NCI-H1930 (cell line): ENCODE measurements around the gene FARS2.
"Not testable (repeated sequence)": the region's sequence is repeated elsewhere in the genome, so short reads cannot be mapped to it uniquely, and the experiment has no call there.

ENCODE experiments used
- DNase-seq, 2 experiments: peaks; one replicate each; lab custom pipeline; 2025; lab: John Stamatoyannopoulos, UW

Gene FARS2

GRCh38 chr6:5670811-5671561 is 409.7 kb downstream of the FARS2 start:
- DNase-seq: no peak

DNA sequence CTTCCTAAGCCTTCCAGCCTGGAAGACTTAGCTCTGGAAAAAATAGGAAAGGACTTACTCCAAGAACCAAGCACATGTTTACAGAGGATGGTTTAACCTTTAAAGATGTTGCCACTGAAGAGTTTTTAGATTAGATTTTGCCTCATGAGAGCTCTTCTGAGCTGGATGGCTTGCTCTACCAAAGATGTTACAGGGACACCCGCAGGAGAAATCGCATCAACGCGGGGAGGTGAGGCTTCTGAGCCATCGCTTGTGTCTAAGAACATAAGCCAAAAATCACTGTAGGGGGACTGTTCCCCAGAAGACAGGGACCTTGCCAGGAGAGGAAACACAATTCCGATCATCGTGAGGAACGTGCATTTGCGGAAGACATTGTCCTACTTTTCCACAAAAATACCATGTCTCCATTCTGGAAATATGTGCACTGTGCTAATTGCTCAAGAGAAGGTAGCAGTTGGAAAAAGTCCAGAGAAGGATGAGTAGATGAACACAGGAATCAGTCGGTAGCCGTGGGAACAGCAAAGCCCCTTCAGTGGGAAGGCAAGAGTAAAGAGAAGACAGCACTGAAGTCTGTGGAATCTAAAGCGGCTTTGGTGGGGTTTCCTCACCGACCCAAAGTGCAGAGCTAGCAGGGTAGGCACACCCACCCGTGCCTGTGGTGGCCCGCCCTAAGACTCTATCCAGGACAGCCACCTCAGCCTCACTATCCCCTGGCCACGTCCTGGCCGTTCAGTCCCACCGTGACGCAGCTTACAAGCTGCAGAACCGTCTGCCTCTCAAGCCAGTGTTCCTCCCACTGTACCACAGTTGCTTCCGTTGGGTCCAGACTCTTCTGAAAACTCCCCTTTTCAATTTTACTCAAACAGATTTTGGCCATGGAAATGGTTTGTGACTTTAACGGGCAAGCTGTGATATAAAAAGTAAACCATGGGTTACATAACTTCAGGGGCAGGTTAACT is 410.6 kb downstream of the FARS2 start:
- no peak for DNase-seq

DNA sequence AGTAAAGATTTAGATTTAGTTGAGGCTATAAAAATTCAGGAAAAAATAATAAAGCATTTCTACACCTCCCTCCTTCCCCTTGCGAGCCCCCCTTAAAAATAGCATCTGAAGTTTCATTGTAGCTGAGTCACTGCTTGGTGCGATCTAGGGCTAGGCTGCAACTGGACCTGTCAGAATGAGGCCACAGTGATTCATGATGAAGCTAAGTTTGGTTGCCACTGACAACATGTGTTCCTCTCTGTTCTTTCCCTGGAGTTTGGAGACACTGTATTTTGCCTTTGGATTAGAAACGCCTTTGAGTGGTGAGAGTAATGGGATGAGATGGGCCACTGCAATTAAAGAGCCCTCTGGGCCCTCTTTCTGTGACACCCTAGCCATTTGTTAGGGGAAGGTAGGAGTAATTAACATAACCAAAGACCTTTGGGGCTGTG is 411.3 kb downstream of the FARS2 start:
- no peak for DNase-seq

DNA sequence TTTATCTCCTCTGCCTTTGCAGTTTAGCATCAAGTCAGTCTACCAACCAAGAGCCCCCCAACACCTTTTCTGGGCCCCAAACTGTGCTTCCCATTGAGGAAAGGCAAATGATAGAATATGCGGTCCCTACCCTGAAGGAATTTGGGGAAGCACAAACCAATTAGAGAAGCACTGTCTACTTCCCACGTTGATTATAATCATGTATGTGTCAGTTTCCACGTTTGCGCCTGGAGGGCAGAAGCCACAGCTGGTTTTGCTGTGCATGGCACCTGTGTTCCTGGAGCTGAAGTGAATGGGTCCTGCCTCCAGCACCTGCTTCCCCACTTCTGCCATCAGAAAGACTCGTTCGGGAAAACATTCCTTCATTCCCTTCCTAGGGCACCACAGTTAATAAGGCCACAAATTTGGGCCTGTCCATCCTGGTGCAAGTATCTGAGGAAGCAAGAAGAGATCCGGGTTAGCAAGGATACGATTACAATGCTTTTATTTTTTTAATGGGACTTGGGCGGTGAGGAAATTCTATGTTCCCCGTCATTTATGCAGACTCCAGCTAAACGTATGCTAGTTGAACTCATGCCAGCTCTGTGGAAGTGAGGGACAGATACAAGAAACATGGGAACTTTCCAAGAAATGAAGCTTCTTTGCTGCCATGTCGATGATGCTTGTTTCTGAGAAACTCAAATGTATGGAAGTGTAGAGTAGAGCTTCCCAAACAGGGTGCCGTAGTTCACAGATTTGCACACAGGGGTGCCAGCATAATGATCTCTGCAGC is 411.9 kb downstream of the FARS2 start:
- no peak for DNase-seq

DNA sequence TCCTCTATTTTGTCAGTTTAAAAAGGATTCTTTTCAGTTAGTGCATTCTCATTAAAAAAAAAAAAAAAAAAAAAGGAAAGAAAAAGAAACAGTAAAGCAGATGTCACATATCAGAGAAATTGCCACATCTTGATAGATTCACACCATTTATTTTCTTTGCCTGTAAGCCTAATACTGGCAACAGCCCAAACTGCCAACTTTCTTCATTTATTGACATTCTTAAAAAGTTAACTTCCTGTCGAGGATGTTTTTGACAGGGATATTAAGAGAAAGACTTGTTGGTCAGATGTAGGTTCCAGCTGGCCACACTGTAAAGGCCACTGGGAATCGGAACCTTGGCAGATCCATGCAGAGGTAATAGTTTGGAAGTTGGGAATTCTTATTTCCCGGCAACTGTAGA is 412.8 kb downstream of the FARS2 start:
- DNase-seq: no peak

GRCh38 chr6:5674721-5675120 is 413.4 kb downstream of the FARS2 start:
- no peak for DNase-seq

GRCh38 chr6:5676701-5677100 is 415.4 kb downstream of the FARS2 start:
- DNase-seq: no peak

DNA sequence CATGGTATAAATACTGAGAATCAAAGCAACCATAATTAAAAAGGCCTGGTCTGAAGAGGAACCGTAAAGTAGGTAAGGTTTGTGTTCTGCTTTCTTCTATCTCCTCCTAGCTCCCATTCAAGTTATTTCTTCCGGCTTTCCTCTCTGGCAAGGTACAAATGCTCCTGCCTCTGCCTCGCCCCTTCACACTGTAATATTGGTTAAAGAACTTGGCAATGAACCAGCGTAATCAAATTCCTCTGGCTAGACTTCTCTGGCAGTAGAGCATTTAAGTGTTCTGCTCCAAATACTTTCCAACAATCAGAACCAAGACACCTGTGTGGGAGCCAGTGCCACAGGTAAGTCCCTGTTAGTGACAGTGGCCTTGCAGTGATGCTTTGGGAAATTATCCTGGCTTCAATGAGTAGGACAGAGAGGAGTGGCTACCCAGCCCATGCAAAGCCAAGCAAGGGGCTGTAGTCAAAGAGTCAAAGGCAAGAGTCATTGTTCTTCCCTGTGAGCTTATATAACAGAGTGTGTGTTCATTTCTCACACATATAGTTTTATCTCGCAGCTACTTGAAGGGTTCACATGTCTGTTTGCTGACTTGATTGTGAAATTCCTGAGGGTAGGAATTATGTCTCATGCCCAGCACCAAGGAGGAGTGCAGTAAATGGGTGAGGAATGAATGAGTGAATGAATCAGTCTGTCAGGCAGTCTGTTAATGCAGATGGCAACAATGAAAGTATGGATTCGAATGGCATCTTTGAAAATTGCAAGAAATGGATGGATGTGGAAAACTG is 416.1 kb downstream of the FARS2 start:
- DNase-seq: no peak

DNA sequence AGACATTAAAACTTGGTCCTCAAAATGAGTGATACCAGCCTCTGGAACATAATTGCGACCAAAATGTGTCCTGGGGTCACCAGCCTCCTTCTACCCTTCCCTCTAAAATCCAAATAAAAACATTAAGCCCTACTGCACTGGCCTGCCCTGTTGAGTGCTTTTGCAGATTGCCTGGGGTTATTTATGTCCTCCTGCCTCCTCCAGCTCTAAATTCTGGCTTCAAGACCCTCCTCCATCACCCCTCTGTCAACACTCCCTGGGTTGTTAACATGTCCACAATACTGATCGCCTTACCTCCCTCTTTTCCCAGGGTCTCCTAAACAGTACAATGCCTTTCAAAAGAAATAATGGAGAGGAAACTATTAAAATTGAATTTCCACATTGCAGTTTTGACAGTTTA is 418.0 kb downstream of the FARS2 start:
- DNase-seq: no peak

- DNase-seq: no peak
These were observed 418.4 kb downstream of the FARS2 start for GRCh38 chr6:5679691-5680090.

- no peak for DNase-seq
These were observed 418.8 kb downstream of the FARS2 start for GRCh38 chr6:5680095-5680494.

DNA sequence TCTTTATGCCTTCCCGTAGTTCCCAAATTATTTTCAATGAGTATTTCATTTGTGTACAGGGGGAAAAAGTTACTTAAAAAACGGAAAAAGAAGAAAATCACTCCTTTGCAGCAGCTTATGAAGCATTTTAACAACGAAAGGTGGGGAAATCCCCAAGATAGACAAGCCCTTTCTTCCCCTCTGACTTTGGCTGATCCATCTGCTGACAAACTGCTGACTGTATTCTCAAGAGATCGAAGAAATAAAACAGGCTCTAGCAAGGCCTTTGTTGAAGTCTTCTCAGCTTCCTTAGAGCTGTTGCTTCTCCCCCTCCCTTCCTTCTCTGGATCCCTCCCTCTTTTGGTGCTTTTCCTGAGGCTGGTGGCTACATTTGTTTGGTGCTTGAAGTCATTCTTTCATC is 420.2 kb downstream of the FARS2 start:
- DNase-seq: no peak

GRCh38 chr6:5682530-5682929 is 421.2 kb downstream of the FARS2 start:
- DNase-seq: no peak

GRCh38 chr6:5683747-5684146 is 422.4 kb downstream of the FARS2 start:
- not testable (repeated sequence) for DNase-seq

GRCh38 chr6:5684320-5685053 is 423.2 kb downstream of the FARS2 start:
- no peak for DNase-seq

DNA sequence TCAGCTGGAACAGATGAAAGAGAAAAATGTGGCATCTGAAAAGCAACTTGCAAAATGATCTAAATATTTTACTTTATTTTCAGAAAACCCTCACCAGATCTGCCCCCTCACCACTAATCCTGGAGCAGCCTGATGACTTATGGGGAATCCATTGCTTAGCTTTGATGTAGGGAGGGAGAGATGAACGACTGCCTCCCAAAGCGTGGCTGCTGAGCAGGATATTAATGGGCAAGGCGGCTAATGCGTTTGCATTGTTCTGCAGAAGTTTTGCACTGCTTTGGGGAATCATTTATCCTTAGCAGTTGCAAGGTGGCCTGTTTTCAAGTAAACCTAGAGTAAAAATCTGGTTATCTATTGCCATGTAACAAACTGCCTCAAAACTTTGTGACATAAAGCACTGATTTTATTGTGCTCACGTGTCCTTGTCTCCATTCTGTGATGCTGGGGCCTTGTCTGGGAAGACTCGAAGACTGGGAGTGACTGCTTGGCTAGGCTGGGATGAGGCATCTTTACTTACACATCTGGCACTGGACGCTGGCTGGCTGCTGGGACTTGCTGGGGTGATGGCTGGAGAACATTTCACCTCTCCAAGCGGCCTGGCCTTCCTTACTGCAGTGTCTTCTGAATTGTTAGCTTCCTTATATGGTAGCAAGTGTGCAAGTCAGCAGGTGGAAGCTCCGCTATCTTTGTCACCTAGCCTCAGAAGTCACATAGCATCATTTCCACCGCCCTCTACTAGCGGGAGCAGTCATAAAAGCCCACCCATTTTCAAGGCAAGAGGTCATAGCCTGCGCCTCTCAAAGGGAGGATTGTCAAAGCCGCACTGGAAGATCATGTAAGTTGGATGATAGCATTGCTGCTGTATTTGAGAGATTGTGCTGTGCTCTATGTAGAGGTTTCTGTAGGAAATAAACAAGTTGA is 432.2 kb downstream of the FARS2 start:
- DNase-seq: no peak

DNA sequence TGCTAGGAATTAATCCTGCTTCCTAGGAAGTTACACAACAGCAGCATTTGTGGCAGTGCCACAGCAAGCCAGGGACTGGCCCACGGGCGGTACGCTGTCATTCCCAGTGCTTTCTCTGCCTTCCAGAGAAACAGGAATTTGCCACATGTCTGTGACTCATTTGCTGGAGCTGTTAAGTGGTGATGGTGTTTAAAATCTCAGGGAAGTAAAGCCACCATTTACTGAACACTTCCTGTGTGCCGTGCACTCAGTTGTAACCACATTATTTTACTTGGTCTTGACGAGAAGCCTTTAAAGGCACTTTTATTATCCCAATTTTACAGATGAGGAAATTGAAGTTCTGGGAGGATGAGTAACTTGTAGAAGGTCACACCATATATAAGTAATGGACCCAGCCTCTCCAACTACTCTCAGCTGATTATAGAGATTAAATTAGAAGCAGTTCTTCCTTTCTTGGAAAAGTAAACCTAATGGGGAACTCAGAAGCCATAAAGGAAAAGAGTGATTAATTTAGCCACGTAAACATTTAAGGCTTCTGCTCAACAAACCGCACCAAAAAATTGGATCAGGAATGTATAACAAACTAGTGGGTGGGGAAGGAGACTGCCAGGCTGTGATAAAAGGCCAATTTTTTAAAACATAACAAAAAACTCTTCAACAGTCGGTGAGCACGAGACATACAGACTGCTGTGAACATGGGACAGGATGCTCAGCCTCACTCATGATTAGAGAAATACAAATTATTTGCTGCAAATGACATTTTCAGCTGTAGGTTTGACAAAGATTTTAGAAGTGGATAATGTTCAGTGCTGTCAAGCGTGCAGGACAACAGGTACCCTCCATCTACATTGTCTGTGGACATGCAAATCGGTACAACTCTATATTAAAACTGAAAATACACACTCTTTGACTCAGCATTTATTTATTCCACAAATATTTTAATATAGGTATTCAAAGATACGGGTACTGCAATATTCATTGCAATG is 434.2 kb downstream of the FARS2 start:
- DNase-seq: no peak

- no peak for DNase-seq
These were observed 436.2 kb downstream of the FARS2 start for GRCh38 chr6:5697508-5697907.

GRCh38 chr6:5698318-5698717 is 437.0 kb downstream of the FARS2 start:
- DNase-seq: no peak
